Spinal cord (tissue), 10 donors: ENCODE data around the gene RBPJ. TPM values are rescaled to one million over a fixed set of nuclear protein-coding genes. Genes with fewer than 3 reads are reported as not detected.

Source experiments
- DNase-seq, 6 donors: peaks; one replicate each; pipeline versions ENCODE4 v3.0.0 to v3.0.0-alpha.2; 2013 to 2015; ENCODE audit warnings: low spot score in 6 of 6, low read depth in 4 of 6
- H3K27ac ChIP-seq: one replicate; pipeline ENCODE4 v1.5.1; 2013; ENCODE audit warnings: low read depth, low read length, control low read depth
- H3K27me3 ChIP-seq: one replicate; pipeline ENCODE4 v1.6.1; 2013; ENCODE audit warnings: low read length; ENCODE audit not compliant: control insufficient read depth, insufficient read depth
- H3K36me3 ChIP-seq: one replicate; pipeline ENCODE4 v1.6.1; 2013; ENCODE audit warnings: low read length; ENCODE audit not compliant: control insufficient read depth, insufficient read depth
- H3K4me1 ChIP-seq: one replicate; pipeline ENCODE4 v1.6.1; 2013; ENCODE audit warnings: low read length; ENCODE audit not compliant: control insufficient read depth, insufficient read depth
- H3K4me3 ChIP-seq: one replicate; pipeline ENCODE4 v1.5.1; 2013; ENCODE audit warnings: low read depth, low read length, control low read depth
- H3K9me3 ChIP-seq: one replicate; pipeline ENCODE4 v1.6.1; 2013; ENCODE audit warnings: low read length; ENCODE audit not compliant: control insufficient read depth, insufficient read depth
- WGBS: methylation state at CpG from one replicate; pipeline ENCODE4 v1.1.5; 2013; ENCODE audit warnings: missing lambda C conversion rate; ENCODE audit not compliant: insufficient coverage; 5-methylcytosine and 5-hydroxymethylcytosine counted together
- polyA plus RNA-seq, 2 donors: library from polyadenylated mRNA; unstranded; fragments of 120-200 nt; gene quantifications; one replicate each; pipeline ENCODE4 v1.2.1, GENCODE V29; 2013; ENCODE audit not compliant: insufficient read length in 2 of 2
- total RNA-seq, 2 donors: library from RNA; depleted of rRNA in 1 of 2; stranded (reverse); fragments of 120-200 nt in 1 of 2; fragments of >200 nt in 1 of 2; gene quantifications; one replicate each; pipeline versions ENCODE4 v1.2.3 to v1.2.4, GENCODE V29; 2013 to 2014
- donor health status: healthy.

The RBPJ gene
- total and polyA plus RNA-seq, 4 donors, result 79.7 to 122 (median 96.5) TPM

DNA sequence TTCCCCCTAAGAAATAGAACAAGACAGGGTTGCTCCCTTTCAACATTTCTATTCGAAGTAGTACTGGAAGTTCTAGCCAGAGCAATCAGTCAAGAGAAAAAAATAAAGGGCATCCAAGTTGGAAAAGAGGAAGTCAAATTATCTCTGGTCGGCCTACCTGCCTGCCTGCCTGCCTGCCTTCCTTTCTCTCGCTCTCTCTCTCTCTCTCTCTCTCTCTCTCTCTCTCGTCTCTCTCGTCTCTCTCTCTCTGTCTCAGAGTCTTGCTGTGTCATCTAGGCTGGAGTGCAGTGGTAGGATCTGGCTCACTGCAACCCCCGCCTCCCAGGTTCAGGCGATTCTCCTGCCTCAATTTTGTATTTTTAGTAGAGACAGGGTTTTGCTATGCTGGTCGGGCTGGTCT lies 126.6 kb downstream of the RBPJ start:
- 56% methylated on average over 3 of the region's 8 CpGs for WGBS
- no peaks in the 10 kb centered on the region for H3K36me3 ChIP-seq

DNA sequence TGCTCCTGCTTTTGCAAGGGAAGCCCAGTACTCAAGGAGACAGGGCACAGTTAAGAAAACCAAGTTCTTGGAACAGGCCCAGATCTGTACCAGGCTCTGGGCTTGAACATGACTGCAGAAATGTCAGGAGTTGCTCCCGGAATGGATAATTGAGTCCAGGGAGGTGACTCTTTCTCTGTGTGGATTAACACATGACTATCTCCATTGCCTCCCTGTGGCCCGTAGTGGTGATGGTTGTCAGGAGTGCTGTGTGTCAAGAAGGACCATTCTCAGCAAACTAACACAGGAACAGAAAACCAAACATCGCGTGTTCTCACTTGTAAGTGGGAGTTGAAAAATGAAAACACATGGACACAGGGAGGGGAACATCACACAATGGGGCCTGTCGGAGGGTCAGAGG lies 129.6 kb downstream of the RBPJ start:
- H3K36me3 ChIP-seq, result no peaks in the 10 kb centered on the region
- no peak overlapping the region for H3K4me3 ChIP-seq
- no peak overlapping the region for H3K27ac ChIP-seq
- no peaks in the 10 kb centered on the region for H3K9me3 ChIP-seq
- no peak for DNase-seq
- H3K4me1 ChIP-seq, result no peaks in the 10 kb centered on the region
- no peaks in the 10 kb centered on the region for H3K27me3 ChIP-seq
- 100% methylated on average over 1 of the region's 5 CpGs for WGBS

More for the DNA sequence above, 126.6 kb downstream of the RBPJ start:
- Histone ChIP-seq H3K27me3 (no peaks in the 10 kb centered on the region), H3K9me3 (peaks cover 2% of the 10 kb centered on the region), H3K4me1 (no peaks in the 10 kb centered on the region), H3K4me3 (no peak overlapping the region), H3K27ac (no peak overlapping the region)
- DNase-seq, result no peak

DNA sequence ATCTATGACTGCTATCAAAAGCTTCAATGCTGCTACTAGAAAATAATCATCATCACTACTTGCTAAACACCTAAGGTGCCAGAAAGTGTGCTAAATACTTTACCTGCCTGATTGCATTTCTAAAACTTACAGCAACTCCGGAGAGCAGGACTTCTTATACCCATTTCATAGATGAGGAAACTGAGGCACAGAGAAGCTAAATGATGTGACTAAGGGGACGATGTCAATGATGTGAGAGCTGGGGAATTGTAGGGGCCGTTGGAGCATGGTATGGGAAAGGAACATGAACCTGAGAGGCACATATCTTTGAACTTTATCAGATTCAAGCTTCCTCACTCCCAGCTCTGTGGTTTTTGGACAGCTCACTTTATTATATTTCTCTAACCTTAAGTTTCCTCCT lies 130.8 kb downstream of the RBPJ start:
- Histone ChIP-seq H3K9me3 (no peaks in the 10 kb centered on the region), H3K27me3 (no peaks in the 10 kb centered on the region), H3K36me3 (no peaks in the 10 kb centered on the region), H3K4me1 (no peaks in the 10 kb centered on the region), H3K4me3 (no peak overlapping the region), H3K27ac (no peak overlapping the region)
- no CpG with 5 or more reads among the region's 3 CpGs for WGBS
- DNase-seq, result no peak

DNA sequence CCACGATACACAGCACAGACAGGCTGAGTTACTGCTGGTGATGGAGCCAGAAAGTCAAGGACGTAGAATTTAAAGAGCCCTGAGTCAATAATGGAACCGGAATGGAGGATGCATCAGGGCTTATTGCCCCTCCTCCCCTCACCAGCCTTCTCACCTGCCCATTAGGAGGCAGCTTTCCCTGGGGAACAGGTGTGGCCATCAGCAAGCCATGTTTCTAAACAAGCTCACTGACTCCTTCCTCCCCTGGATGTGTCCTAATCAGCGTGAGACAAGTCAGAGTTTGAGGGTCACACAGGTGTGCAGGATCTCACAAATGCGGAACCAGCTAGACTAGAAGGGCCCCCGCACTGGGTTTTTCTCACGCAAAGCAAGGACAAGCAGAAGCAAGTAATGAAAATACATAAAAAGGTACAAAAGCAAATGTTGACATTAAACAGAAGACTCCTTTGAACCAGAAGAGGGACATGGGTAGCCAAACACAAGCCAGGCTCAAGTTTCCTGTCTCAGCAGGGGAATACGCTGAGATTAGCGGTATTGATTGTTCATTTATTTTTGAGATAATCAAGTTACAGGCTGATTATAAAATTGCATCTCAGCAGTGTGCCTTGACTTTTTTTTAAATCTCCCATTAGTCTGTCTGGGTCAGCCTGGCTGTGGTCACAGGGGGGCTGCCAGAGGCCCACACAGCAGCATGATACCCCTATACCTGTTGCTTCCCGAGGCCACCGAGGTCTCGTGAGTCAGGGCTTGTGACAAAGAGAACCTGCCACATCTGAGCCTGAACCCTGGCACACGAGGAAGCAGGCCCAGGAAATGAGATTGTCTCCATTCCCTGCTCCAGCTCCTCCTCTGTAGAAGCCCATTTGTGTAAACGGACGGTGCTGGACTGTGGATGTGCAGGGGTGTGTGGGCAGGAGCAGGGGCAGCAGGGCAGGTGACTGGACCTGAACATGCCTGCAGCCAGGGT lies 132.0 kb downstream of the RBPJ start:
- Histone ChIP-seq H3K9me3 (no peaks in the 10 kb centered on the region), H3K4me3 (no peak overlapping the region), H3K27ac (no peak overlapping the region), H3K4me1 (no peaks in the 10 kb centered on the region), H3K36me3 (no peaks in the 10 kb centered on the region), H3K27me3 (no peaks in the 10 kb centered on the region)
- WGBS, result 84% methylated on average over 12 of the region's 15 CpGs
- DNase-seq, result no peak

DNA sequence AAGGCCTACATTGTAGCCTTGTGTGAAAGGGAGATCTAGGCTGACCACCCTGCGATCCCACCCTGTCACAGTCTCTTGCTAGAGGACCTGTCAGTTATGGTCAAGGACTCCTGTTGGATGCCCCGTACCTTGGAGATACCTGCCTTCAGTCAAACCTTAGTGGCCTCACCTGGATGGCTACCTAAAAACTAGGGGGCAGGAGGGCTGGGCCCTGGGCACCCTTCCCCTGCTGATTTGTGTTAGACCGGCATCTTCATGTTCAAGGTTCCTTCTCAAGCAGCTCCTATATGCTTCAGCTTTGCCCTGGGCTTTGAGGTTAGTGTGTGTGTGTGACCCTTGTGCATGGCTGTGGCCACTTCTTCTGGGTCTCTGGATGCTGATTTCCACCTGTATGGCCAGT lies 134.1 kb downstream of the RBPJ start:
- no peak overlapping the region for H3K27ac ChIP-seq
- no peaks in the 10 kb centered on the region for H3K27me3 ChIP-seq
- H3K4me1 ChIP-seq, result no peaks in the 10 kb centered on the region
- WGBS, result 96% methylated on average over 2 of the region's 3 CpGs
- DNase-seq, result no peak
- no peaks in the 10 kb centered on the region for H3K9me3 ChIP-seq
- H3K4me3 ChIP-seq, result no peak overlapping the region
- H3K36me3 ChIP-seq, result no peaks in the 10 kb centered on the region

DNA sequence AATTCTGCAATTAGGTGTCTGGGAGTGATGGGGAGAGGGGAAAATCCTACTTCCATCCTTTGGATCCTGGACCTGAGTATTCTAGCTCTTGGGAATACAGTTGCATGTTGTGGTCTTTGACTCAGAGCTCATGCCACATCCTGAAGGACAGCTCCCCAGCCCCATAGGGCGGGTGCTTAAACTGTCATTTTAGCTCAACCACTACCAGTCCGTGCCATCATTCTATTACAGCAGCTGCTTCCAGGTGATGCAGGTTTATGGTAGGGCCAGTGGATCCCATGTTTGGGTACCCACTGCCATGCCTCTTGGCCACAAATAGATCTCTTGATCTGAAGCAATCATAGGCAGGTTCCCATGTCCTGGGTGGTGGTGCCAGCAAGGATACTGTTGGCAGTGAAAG lies 134.8 kb downstream of the RBPJ start:
- no peak overlapping the region for H3K27ac ChIP-seq
- no peaks in the 10 kb centered on the region for H3K9me3 ChIP-seq
- H3K27me3 ChIP-seq, result no peaks in the 10 kb centered on the region
- H3K4me3 ChIP-seq, result no peak overlapping the region
- 100% methylated on average over 2 of the region's 2 CpGs for WGBS
- H3K4me1 ChIP-seq, result no peaks in the 10 kb centered on the region
- no peaks in the 10 kb centered on the region for H3K36me3 ChIP-seq
- no peak for DNase-seq

DNA sequence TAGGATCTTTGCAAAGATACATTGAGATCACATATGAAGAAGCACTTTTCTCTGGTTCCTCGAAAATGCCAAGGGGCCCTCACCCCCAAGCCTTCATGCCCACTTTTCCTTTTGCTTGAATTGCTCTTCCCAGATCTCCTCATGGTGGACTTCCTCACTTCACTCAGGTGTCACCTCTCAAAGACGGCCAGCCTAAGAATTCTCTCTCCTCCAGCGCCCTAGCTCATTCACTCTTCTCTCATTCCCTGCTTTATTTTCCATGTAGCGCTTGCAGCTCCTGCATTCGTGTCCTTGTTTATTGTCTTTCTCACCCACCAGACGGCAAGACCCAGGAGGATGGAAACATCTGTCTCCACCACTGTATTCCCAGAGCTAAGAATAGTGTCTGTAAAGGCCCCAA lies 136.6 kb downstream of the RBPJ start:
- no peak overlapping the region for H3K27ac ChIP-seq
- WGBS, result 75% methylated on average over 6 of the region's 6 CpGs
- DNase-seq, result no peak
- no peaks in the 10 kb centered on the region for H3K9me3 ChIP-seq
- no peaks in the 10 kb centered on the region for H3K4me1 ChIP-seq
- no peaks in the 10 kb centered on the region for H3K27me3 ChIP-seq
- H3K36me3 ChIP-seq, result no peaks in the 10 kb centered on the region
- no peak overlapping the region for H3K4me3 ChIP-seq

DNA sequence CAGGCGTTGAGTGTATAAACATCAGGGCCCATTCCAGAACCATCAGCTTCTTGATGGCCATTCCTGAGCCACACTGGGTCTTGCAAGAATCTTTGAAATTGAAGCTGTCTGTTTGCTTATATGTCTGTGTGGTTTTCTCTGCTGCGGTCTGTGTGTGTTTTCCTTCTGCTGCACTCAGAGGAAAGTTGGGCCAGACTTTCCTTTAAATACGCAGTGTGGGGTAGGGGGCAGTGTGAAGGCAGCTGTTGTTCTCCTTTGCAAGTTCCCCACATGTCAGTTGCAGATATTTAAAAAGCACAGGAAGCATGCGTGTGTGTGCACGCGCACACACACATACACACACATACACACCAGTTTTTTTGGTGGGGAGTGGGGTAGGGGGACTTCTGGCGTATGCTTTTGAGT lies 137.3 kb downstream of the RBPJ start:
- Histone ChIP-seq H3K4me3 (no peak overlapping the region), H3K9me3 (no peaks in the 10 kb centered on the region), H3K27me3 (no peaks in the 10 kb centered on the region), H3K27ac (no peak overlapping the region), H3K36me3 (no peaks in the 10 kb centered on the region), H3K4me1 (no peaks in the 10 kb centered on the region)
- peak in 1 of 6 donors; percentile 21 for DNase-seq
- 67% methylated on average over 3 of the region's 7 CpGs for WGBS

DNA sequence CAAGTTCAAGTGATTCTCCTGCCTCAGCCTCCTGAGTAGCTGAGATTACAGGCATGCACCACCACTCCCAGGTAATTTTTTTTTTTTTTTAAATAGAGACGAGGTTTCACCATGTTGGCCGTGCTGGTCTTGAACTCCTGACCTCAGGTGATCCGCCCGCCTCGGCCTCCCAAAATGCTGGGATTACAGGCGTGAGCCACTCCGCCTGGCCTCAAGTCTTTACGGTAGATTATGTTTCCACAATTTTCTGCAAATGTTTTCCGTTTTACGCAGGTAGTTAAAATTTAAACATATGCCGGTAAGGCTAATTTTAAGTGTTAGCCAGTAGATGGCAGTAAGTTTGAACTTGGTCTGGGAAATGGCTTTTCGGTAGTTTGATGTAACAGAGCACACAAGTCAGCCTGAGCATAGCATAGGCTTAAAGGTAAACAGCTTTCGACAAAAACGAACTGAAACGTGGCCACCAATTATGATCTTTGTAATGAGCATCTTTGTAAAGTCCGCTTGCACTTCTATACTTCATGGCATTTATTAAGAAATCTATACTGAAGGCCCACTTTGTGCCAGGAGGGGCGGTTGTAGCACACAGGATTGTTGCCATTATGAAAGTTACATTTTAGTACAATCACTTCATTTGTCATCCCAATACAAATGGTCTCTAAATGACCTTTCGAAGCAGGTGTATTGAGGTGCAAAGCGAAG lies 138.4 kb downstream of the RBPJ start:
- 37% methylated on average over 12 of the region's 19 CpGs for WGBS
- H3K9me3 ChIP-seq, result no peaks in the 10 kb centered on the region
- no peaks in the 10 kb centered on the region for H3K27me3 ChIP-seq
- H3K36me3 ChIP-seq, result no peaks in the 10 kb centered on the region
- H3K27ac ChIP-seq, result no peak overlapping the region
- H3K4me1 ChIP-seq, result no peaks in the 10 kb centered on the region
- no peak overlapping the region for H3K4me3 ChIP-seq
- DNase-seq, result peak; percentile 19 to 87 (median 25)
